NCI-H2107 treated with DMSO at 0.1 percent for 48 hours (cell line): ENCODE results near the gene FAM107A.

Experiments used
- DNase-seq: peaks from one replicate; lab custom pipeline; 2025; ENCODE audit not compliant: unreplicated experiment; lab: John Stamatoyannopoulos, UW

The FAM107A gene

DNA sequence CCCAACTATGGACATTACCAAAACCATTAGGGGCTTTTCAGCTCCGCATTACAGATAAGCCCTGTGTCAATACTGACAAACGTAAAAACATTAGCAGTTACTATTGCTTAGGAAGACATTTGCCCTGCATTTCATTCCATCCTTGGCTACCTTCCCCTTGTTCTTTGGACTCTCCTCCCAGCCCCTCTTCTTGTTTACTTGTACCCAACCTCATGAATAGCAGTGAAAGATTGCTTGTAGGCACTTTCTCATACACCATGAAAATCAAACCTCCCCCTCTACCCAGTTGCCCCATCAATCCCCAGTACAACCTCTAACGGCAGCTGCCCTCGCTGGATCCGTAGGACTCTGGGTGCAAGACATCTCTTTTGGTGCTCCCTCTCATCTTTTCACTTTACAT, 16.9 kb upstream of the FAM107A start:
- DNase-seq = no peak

DNA sequence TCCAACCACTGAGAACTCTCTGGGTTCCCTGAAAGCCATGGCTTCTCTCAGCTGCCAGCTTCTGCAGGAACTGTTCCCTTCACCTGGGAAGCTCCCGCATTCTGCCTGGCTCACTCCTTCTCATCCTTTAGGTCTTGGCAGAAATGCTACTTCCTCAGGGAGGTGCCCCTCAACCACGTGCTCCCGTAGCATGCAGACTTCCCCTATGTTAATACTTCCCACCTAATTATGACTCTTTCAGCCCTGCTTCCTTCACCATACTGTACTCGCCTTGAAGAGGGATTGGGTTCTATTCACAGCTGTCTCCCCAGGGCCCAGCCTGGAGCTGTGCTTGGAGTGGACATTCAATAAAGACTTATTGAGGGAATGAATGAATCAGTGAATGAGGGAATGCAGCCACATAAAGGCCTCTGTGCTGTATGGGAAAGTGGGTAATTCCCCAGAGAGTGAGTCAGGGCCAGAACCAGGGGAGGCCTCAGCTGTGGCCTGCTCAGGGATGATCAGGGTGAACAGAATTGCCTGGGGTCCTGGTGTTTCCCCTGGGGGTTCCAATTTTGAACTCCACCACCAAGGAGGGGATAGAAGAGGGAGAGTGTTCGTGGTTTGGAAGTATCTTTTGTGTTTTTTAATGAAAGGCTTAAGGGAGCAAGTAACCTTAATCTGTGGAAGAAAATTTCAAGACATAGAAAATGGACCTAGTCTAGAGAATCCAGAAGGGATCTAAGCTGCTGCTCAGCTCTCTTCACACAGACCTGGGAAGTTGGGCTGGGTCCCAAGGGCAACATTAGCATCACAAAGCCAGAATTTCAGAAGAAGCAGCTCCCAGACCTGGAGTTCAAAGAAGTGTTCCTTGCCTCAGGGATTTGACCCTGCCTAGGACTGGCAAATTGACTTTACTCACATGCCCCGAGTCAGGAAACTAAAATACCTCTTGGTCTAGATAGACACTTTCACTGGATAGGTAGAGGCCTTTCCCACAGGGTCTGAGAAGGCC, 14.6 kb upstream of the FAM107A start:
- DNase-seq = no peak

DNA sequence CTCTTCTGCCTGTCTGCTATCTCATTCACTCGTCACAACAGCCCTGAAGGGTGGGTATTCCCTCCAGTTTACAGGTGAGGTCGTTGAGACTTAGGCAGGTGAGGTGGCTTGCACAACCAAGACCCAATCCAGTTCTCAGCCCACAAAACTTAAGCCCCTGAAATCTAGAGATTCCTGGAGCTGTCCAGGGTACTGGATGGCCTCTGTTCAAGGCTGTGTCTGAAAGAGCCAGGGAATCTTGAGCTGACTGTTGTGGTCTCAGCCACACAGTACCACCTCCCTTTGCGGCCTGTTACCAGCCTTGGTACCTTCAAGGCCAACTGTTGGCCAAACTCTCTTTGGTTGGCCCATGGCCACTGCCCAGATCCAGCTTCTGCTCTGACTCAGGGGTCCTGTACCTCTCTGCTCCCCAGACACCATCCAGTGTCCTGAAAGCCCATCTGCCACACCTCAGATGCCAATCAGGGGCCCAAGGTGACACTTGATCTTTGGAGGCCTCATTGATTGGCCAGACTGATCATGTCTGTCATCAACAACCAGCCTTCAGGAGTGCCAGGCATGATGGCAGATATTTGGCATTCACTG, 10.9 kb upstream of the FAM107A start:
- no peak for DNase-seq

DNA sequence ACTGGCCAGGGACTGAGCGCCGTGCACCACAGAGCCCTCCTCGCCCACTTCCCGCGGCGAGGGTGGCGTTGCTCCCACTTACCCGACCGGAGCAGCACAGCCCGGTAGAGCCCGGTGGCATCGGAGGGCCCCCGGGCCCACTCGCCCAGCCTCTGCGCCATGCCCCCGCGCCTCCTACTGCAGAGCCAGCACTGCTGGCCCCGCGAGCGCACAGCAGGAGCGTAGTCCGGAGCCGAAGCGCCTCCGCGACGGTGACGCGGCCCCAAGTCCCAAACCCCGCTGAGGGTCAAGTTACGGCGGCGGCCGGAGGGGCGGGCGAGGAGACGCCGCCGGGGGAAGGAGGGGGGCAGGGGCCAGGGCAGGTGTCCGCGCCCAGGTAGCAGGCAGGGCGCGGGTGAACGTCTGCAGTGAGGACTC, 9.6 kb upstream of the FAM107A start:
- no peak for DNase-seq

DNA sequence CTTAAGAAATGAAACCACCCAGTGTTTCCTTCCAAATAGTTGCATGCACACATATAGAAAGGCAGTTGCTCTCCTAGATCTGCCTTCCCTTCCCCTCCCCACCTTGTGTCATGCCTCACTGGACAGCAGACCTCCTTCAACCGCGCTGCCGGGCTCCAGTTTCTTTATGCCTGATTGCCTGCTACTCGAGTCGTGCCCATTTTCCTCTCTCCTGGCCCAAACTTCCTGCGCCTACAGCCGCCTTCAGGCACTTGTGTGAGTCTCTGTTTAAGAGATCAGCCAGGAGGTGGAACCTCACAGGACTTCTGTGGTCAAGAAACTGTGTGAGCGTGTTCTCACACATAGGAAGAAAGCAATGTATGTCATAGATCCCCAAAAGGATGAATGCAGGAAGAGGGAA, 8.8 kb upstream of the FAM107A start:
- DNase-seq = no peak

DNA sequence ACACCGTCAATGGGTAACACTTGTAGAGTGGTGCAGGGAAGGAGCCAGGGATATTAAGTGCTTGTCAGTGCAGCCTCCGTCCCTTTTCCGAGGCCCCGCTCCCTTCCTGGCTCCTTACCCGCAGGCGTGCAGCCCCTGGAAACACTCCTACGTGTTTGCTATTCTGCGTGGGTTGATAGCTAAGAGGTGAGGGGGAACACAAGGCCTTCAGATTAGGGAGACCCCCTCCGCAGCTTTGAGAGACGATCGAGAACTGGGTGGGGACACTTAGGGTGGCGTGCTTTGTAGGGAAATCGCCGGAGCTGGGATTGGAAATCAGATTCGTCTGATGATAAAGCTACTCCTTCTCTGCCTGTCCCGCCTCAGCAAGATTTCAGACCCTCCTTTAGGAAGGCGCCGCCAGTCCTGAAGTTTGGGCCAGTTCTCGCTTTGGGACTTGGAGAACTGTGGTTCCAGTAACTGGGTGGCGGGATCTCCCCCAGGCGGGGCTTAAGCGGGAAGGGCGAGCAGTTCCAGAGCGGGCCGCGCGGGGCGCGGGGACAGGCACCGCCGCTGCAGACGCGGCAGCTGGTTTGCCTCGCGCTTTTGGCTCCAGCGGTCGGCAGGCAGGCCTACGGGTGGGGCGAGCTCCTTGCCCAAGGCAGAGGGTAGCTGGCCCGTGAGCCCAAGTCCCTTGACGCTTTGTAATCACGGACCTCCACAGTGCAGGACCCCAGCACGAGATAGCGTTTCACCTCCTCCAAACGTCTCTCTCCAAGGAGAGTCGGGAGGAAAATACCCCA, 8.0 kb upstream of the FAM107A start:
- peak; percentile 37 for DNase-seq

DNA sequence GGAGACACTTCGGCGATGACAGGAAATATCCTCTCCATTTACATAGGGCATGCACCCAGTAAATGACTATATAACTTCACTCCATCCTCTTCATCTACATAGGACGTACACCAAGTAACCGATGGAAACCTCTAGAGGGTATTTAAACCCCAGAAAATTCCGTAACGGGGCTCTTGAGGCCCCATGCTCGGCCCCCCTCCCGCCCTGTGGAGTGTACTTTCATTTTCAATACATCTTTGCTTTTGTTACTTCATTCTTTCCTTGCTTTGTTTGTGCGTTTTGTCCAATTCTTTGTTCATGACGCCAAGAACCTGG, 7.5 kb upstream of the FAM107A start:
- DNase-seq = no peak

DNA sequence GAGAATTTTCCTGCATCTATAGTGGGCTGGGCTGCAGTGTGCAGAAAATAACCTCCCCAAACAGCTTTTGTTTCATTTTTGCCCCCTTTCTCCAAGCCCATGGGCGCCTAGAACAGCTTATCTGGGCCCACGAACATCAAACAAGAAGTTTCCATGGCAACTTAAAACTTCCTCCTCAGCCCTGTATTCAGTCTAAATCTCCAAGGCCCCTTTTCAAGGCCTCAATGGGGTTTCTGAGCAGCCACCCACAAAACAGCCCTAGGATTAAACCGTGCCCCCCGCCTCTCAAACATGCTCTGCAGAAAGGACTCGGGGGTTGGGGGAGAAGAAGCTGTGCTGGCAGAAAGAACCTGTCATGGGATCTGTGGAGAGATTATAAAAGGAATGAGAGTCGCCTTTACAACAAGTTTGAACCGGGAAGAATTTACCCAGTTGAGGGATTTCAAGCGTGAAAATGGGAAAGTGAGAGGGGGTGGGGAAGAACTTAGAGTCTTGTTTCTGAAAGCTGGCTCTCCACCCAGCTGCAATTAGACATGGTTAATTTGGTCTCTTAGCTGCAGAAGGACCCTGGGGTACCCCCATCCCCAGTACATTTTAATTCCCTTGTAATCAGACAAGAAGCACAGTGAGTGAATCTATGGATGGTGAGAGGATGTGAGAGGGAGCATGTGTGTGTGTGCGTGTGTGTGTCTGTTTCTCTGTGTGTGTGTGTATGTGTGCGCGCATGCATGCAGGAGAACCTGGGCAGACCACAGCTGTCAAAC, 4.3 kb upstream of the FAM107A start:
- DNase-seq = peak; percentile 27

DNA sequence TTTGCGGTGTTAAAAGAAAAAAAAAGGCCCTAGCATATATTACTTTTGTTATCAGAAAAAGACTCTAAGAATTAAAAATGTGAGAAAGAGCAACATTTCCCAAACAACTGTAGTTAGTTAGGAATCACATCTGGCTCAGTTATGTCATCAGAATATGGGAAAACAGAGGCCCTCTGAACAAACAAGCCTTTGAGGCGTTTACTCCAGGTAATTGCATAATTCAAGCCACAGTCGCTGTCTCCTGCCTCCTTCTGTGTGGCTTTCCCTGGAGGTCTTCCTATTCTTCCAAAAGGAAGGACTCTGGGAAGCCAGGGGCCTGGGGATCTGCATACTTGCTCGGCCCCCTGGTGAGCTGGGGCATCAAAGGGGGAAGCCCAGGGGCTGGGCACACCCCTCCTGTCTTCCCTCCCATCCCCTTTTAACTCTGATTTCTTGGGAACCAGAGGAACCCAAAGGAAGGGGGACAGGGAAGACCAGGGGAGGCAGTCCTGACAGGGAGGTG, 3.7 kb upstream of the FAM107A start:
- DNase-seq = no peak

DNA sequence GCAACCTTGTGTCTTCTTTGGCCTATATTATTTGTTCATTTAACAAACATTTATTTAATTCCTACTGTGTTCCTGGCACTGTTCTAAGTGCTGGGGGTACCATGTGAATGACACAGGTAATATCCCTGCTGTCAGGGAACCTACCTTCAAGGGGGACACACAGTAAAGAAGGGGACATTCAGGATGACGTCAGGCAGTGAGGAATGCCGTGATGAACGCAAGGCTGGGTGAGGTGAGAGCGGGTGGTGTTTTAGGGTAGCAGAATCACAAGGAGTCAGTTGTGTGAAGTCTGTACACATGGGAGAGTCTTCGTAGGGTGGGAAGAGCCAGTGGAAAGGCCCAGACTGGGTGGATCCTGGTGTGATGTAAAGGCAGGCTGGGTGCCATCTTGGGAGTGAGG, 1.7 kb upstream of the FAM107A start:
- DNase-seq = no peak

DNA sequence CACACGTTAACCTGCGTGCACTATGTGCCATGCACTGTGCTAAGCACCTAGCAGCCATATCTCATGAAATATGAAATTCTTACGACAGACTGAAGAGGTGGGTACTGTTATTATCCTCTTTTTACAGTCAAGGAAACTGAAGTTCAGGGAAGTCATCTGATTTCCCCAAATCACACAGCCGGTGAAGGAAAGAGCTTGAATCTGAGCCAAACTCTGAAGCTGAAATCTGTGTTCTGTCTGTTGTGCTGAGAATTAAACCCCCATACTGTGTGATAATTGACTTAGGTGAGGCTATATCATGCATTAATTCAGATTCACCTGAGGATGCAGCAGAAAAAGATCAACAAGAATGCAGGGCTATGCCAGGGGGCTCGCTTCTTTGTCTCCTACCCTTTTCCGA, 475 bp downstream of the FAM107A start:
- DNase-seq = no peak

DNA sequence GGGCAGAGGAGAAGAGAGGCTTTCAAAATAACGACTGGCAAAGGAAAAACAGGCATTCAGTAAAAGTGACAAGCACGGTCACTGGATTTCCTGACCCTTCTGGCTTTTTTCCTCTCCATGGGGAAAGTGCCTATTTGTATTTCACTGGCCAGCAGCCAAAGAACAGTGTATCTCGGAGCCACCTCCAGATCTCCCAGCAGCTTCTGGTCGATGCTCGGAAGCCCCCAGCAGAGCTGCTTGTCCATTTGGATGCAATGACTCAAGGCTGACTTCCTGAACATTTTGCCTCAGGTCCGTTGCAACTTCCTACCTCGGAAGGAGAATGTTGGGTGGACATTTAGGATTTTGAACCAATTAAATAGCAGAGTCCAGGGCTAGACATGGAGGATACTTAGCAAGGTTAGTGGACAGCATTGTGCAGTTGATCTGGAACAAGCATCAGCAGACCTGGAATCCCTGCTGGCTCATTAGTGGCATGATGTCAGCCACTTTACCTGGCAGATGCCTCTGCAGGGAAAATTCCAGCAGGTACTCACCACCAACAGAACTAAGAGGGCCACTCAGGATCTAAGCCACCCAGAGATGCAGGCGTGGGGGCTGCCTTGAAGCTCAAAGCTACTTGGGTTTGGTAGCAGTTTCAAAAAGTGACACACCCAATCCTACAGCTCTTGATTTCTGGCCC, 1.1 kb downstream of the FAM107A start:
- no peak for DNase-seq

DNA sequence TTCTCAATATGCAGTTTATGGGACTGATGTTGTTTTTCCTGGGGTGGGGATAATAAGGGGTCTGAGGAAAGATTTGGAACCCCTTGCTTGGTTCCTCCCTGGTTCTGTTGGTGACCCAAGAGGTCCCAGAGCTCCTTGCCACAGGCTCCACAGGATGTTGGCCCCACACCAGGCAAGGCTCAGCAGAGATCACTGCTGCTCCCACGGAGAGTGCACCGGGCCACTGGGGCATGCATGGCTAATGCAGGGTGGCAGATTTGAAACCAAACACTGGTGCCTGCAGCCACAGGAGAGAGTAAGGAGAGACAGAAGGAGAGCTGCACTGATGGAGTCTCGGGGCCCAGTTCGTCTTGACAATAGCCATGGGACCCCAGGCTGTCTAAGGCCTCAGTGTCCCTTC, 2.5 kb downstream of the FAM107A start:
- no peak for DNase-seq

DNA sequence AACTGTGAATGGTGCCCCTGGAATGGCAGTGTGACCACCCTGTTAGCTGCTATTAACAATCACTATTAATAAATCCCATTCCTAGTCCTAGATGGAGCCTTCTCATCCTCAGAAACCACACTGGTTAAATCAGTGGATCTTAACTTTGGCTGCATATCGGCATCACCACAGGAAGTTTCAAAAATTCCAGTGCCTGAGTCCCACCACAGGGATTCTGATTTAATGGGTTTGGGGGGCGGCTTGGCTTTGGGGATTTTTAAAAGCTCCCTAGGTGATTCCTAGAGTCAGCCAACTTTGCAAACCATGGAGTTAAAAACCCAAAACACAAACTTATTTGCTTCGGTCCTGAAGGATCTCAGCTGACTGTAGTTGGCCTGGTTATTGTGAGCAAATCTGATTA, 3.1 kb downstream of the FAM107A start:
- no peak for DNase-seq

DNA sequence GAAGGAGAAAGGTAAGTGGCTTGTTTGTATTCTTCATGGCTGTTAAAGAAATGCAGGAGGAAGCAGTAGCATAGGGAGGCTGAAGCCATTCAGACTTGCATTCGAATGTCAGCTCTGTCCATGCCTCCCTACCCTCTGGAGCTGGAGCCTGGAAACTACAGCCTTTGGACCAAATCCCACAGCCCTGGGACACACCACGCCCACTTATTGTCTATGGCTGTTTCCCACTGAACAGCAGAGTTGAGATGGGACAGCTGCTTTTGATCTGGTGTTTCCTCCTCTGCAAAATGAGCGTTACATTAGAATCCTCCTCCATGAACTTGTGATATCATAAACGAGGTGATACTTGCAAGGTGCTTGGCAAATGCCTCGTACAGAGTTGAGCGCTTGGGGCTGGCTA, 3.6 kb downstream of the FAM107A start:
- DNase-seq = no peak

DNA sequence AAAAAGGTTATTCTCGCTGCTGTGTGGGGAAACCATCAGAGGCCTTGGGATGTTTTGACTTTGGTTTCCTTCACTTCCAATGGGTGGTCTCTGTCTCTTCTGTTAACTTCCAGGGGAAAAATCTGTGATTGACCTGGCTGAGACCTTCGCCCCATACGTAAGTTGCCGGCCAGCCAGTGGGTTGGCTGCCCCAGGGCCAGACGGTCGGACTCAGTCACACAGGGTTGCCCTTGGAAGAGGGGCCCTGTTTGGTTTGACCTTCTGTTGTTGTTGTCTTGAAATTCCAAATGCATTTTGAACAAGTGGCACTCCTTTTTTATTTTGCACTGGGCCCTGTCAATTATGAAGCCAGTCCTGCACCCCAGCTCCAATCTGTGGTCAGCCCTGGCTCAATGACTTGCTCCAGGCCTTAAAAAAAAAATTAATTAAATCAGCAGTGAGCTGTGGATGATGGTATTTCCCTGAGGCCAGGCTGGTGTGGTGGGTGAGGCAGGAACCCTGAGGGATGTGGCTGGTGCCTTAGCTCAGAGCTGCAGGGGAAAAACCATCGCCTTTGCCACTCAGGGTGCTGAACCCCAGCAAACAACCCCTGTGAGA, 4.5 kb downstream of the FAM107A start:
- DNase-seq = no peak

DNA sequence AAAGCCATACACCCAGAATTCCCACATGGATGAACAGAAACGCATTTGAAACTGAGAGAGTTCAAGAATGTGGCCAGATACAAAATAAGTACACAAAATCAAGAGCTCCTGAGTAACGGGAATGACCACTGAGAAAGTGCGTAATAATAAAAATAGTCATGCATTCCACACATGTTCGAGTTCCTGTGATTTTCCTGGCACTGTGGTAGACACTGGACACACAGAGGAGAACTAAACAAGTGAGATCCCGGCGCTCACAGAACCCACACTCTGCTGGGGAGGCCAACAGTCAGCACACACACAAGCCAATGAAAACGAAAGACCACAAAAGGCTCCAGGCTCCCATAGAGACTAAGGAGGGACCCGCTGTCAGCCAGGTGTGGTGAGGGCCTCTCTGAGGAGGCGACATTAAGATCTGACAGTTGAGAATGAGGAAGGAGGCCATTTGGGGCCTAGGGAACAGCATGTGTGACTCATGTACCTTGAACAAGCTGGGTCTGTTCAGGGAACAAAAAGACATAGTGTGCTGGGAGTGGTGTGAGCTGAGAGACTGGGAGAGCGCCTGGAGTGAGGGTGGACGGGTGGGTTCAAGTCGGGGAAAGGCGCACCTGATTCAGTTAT, 5.1 kb downstream of the FAM107A start:
- no peak for DNase-seq

DNA sequence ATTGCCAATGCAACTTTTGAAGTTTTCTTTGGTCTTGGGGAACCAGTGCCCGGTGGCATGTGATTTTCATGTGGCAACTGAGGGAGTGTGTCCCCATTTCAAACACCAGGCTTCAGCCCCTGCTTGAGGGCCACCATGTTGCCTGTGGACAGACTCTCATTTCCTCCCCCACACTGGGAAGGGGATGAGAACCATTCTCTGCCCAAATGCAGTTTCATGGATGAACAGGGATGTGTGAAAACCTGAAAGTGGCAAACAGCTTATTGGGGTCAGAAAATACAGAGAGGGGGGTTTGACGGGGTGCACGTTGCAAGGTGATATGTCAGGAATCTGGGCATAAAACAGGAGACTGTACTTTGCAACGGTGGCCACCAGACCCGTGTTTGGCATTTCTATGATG, 6.3 kb downstream of the FAM107A start:
- no peak for DNase-seq

DNA sequence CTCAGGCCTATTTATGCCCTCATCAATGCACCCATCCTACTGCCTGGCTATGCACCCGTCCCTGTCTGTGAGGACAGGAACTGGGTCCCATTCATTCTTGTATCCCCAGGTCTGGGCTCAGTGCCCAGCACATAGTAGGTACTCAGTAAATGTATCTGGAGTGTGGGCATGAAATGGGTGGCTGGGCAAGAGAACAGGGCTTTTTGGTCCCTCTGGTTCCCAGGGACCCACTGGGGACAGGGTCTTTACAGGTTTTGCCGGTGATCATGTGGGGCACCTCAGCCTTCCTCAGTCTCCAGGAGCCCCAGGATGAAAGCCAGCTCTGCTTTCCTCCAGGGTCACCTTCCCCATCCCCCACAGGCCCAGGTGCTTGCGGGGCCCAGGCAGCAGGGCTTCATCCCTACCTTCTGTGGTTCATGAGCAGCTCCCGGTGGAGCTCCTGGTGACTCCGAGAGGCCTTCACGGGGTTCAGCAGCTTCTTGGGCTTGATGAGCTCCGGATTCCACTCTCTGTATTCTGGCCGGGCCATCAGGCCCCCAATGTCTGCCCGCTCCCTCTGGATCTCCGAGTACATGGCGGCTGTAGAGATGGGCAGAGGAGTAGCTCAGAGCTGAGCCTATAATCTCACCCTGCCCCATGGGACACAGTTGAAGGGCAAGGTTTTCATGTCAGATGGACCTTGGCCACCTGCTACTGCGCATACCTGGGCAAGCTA, 7.7 kb downstream of the FAM107A start:
- no peak for DNase-seq
